Activated CD4-positive, alpha-beta T cell treated with anti-CD3 and anti-CD28 coated beads for 24 hours (primary cell): ENCODE data around the gene MRPL58.
"Not testable (repeated sequence)": the region's sequence is repeated elsewhere in the genome, so short reads cannot be mapped to it uniquely, and the experiment has no call there.

Experiments used
- DNase-seq, 2 donors: peaks; one replicate each; pipeline ENCODE4 v3.0.0-alpha.2; 2020; ENCODE audit warnings: low read depth in 2 of 2

Gene MRPL58

GRCh38 chr17:74987418-74987908, 25.0 kb upstream of the MRPL58 start, which contains the start of gene CDR2L:
Gene CDR2L (plus strand): TSS chr17:74987632. CDS start chr17:74988044, 412 bp downstream.
- peak; percentile 85 to 90 for DNase-seq

GRCh38 chr17:74987909-74988711, 24.4 kb upstream of the MRPL58 start:
- no peak for DNase-seq

GRCh38 chr17:74990581-74991105, 21.8 kb upstream of the MRPL58 start:
- DNase-seq, result no peak

GRCh38 chr17:74992223-74992622, 20.2 kb upstream of the MRPL58 start:
- no peak for DNase-seq

GRCh38 chr17:74994440-74994839, 18.0 kb upstream of the MRPL58 start:
- no peak for DNase-seq

- DNase-seq, result no peak
These were observed 16.6 kb upstream of the MRPL58 start for GRCh38 chr17:74995847-74996246.

- DNase-seq, result no peak
These were observed 13.7 kb upstream of the MRPL58 start for GRCh38 chr17:74998783-74999182.

- DNase-seq, result no peak
These were observed 12.9 kb upstream of the MRPL58 start for GRCh38 chr17:74999523-74999922.

- no peak for DNase-seq
These were observed 10.3 kb upstream of the MRPL58 start for GRCh38 chr17:75001915-75002843.

- DNase-seq, result no peak
These were observed 9.2 kb upstream of the MRPL58 start for GRCh38 chr17:75003070-75003956.

- no peak for DNase-seq
These were observed 8.5 kb upstream of the MRPL58 start for GRCh38 chr17:75003957-75004355.

GRCh38 chr17:75004371-75004770, 8.1 kb upstream of the MRPL58 start:
- DNase-seq, result no peak

- DNase-seq, result no peak
These were observed 7.2 kb upstream of the MRPL58 start for GRCh38 chr17:75005291-75005690.

GRCh38 chr17:75006084-75006483, 6.4 kb upstream of the MRPL58 start:
- DNase-seq, result not testable (repeated sequence)

- DNase-seq, result no peak
These were observed 5.8 kb upstream of the MRPL58 start for GRCh38 chr17:75006653-75007052.

- DNase-seq, result no peak
These were observed 4.1 kb upstream of the MRPL58 start for GRCh38 chr17:75008373-75008772.

GRCh38 chr17:75009139-75009724, 3.2 kb upstream of the MRPL58 start:
- no peak for DNase-seq

GRCh38 chr17:75010683-75011400, 1.6 kb upstream of the MRPL58 start:
- DNase-seq, result no peak

- DNase-seq, result no peak
These were observed 922 bp upstream of the MRPL58 start for GRCh38 chr17:75011401-75012095.

GRCh38 chr17:75012096-75012345, 449 bp upstream of the MRPL58 start:
- DNase-seq, result no peak
